Heart right ventricle (tissue), 16 donors: ENCODE results near the gene ARID4B. TPM values are rescaled to one million over a fixed set of nuclear protein-coding genes. Genes with fewer than 3 reads are reported as not detected.

Experiments
- ATAC-seq, 8 donors: fragments of 200-7000 bp; cut with Tn5 transposase; one replicate each; pipeline ENCODE4 v1.9.1; 2020; ENCODE audit warnings: mild to moderate bottlenecking in 8 of 8, moderate library complexity in 8 of 8, moderate number of reproducible peaks in 1 of 8
- DNase-seq, 2 donors: peaks; one replicate each; pipeline ENCODE4 v3.0.0-alpha.2; 2020
- H3K27ac ChIP-seq, 10 donors: fragments of 200-600 bp; sonication (generic) in 2 of 10; one replicate each; pipeline versions ENCODE4 v1.5.0 to v1.8.0; 2020 to 2022; ENCODE audit warnings: mild to moderate bottlenecking in 3 of 10
- H3K27me3 ChIP-seq, 7 donors: fragments of 200-600 bp; one replicate each; pipeline ENCODE4 v1.8.0; 2021 to 2022; ENCODE audit warnings: mild to moderate bottlenecking in 2 of 7
- H3K36me3 ChIP-seq, 9 donors: fragments of 200-600 bp; sonication (generic) in 1 of 9; one replicate each; pipeline versions ENCODE4 v1.5.0 to v1.8.0; 2020 to 2022; ENCODE audit warnings: mild to moderate bottlenecking in 2 of 9
- H3K4me1 ChIP-seq, 9 donors: fragments of 200-600 bp; sonication (generic) in 1 of 9; one replicate each; pipeline versions ENCODE4 v1.5.0 to v1.8.0; 2020 to 2022; ENCODE audit warnings: mild to moderate bottlenecking in 4 of 9
- H3K4me3 ChIP-seq, 10 donors: fragments of 200-600 bp; sonication (generic) in 2 of 10; one replicate each; pipeline versions ENCODE4 v1.5.0 to v1.8.0; 2020 to 2022; ENCODE audit warnings: mild to moderate bottlenecking in 7 of 10, moderate library complexity in 2 of 10
- H3K9me3 ChIP-seq, 11 donors: fragments of 200-600 bp in 10 of 11; sonication (generic) in 2 of 11; one replicate each; pipeline versions ENCODE4 v1.5.0 to v1.8.0; 2013 to 2022; ENCODE audit warnings: mild to moderate bottlenecking in 2 of 11, control low read depth in 1 of 11, moderate library complexity in 1 of 11
- WGBS, 2 donors: extraction: QIAGEN DNeasy Blood & Tissue Kit; methylation state at CpG; one replicate each; pipeline ENCODE4 v1.1.7; 2013; ENCODE audit warnings: inconsistent platforms in 1 of 2; 5-methylcytosine and 5-hydroxymethylcytosine counted together
- intact Hi-C, 10 donors: fragments of 100-400 bp; cut with DNase I; formaldehyde crosslinking; loops; one replicate each; pipeline versions ENCODE4 v1.11.1 to v1.14.2; 2022
- microRNA-seq, 2 donors: library from miRNA; unstranded; fragments of <30 nt; microRNA quantifications; one replicate each; pipeline ENCODE4 v1.2.0, GENCODE V29; 2021
- polyA plus RNA-seq, 2 donors: library from polyadenylated mRNA; stranded (reverse); fragments of 200-250 nt; gene quantifications; one replicate each; pipeline ENCODE4 v1.2.3, GENCODE V29; 2013
- total RNA-seq, 10 donors: library from RNA; stranded (reverse); fragmentation: NEBNext Ultra II Directional in 3 of 10; extraction: Animal tissue kit (Norgen Biotek cat#: 25700) in 3 of 10; gene quantifications; one replicate each; pipeline versions ENCODE4 v1.2.1 to v1.2.4, GENCODE V29; 2021 to 2023
- TF ChIP-seq, protein P1 (sequence below), 9 donors: fragments of 200-600 bp; sonication (generic) in 2 of 9; IDR thresholded peaks; one replicate each; pipeline versions ENCODE4 v1.5.0 to v1.8.0; 2021 to 2022; ENCODE audit warnings: antibody characterized with exemption in 9 of 9, mild to moderate bottlenecking in 5 of 9, moderate library complexity in 1 of 9
- donor health status: Arrhythmogenic right ventricular cardiomyopathy.
- donor health status: ischemic (EF 13 %, LVEDD 7.1; RV severe dilation, severe dysfunction).
- donor health status: healthy with polysubstance abuse.
- donor health status: DM: no; HTN: yes; CAD: no.
- donor health status: DM: no; HTN: no; CAD: no.
- donor health status: ischemic (EF 25% LVEDD 6.9; RV normal size, moderate dysfunction).
- donor health status: ischemic (EF 25% LVEDD 5.7; RV mildly dilated, moderate dysfunction).
- donor health status: healthy.
- donor health status: DM: yes; HTN: yes; CAD: no.
- donor health status: Ischemic cardiomyopathy.
- donor health status: ischemic (EF 35%, LVEDD 5.7; RV mildly dilated, moderate dysfunction).
- donor health status: nonischemic (EF 11% LVEDD 7.7; RV severe dilation, severe dysfunction).
- donor health status: DM: yes; HTN: yes; CAD: no.
- donor health status: PGD.
- donor health status: ischemic (EF 29% LVEDD 5.4; RV normal size, mild dysfunction).
- donor health status: nonischemic (EF 23%, LVEDD 6.1; RV moderate dilation, normal function).

The ARID4B gene
- total and polyA plus RNA-seq, 12 donors: 4.8 to 21.5 (median 15.5) TPM

DNA sequence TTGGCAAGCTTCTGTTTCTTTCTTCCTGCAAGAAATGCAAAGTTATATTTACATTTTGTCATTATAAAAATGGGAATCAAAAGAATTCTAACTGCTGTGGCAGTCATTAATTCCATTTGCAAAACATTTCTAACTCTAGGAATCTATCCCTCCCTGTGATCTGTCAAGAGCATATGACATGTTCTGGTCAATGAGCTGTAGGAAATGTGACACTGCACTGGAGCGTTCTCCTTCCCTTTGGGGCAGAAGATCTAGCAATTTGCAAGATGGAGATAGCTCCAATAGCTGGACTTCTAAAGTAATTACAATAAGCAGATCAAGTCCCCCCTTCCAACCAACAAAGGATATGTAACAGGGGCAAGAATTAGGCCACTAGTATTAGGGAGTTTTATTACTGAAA lies 205.6 kb downstream of the ARID4B start:
- H3K4me3 ChIP-seq: no peak overlapping the region
- no peaks in the 10 kb centered on the region for H3K27me3 ChIP-seq
- 45 to 52% methylated on average over 1 of the region's 1 CpG for WGBS, 2 donors
- TF ChIP-seq, protein P1, sequence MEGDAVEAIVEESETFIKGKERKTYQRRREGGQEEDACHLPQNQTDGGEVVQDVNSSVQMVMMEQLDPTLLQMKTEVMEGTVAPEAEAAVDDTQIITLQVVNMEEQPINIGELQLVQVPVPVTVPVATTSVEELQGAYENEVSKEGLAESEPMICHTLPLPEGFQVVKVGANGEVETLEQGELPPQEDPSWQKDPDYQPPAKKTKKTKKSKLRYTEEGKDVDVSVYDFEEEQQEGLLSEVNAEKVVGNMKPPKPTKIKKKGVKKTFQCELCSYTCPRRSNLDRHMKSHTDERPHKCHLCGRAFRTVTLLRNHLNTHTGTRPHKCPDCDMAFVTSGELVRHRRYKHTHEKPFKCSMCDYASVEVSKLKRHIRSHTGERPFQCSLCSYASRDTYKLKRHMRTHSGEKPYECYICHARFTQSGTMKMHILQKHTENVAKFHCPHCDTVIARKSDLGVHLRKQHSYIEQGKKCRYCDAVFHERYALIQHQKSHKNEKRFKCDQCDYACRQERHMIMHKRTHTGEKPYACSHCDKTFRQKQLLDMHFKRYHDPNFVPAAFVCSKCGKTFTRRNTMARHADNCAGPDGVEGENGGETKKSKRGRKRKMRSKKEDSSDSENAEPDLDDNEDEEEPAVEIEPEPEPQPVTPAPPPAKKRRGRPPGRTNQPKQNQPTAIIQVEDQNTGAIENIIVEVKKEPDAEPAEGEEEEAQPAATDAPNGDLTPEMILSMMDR (IDR thresholded peaks at IDR 0.05): no peak
- intact Hi-C loops: no loop called here
- no peak overlapping the region for H3K27ac ChIP-seq
- peaks cover 0 to 80% (median 36%) of the 10 kb centered on the region in 9 donors for H3K36me3 ChIP-seq
- no peaks in the 10 kb centered on the region for H3K9me3 ChIP-seq
- ATAC-seq (no peak), DNase-seq (no peak)
- H3K4me1 ChIP-seq: peaks cover 0 to 48% (median 37%) of the 10 kb centered on the region in 9 donors

Small RNAs within 50 kb of the gene (microRNA-seq; reads per million reads assigned to microRNA genes)
- 0 reads per million in 2 donors for gene MIR4753

Other genes with a start within 250 kb of the ARID4B start
- gene TOMM20, start 199.3 kb downstream of the ARID4B start, total RNA-seq: 100 to 1,000 TPM in 3 of 10 donors, 10 to 100 TPM in 7; 85.0 to 113 (median 94.6) TPM
- 10 to 100 TPM; 40.0 to 54.4 TPM for gene TOMM20, start 199.3 kb downstream of the ARID4B start, polyA plus RNA-seq
- 10 to 100 TPM; 41.5 to 61.6 (median 50.4) TPM for gene RBM34, start 166.9 kb downstream of the ARID4B start, total RNA-seq
- gene RBM34, start 166.9 kb downstream of the ARID4B start, polyA plus RNA-seq: 100 to 1,000 TPM in 1 of 2 donors, 10 to 100 TPM in 1; 67.0 to 139 TPM
- 10 to 100 TPM; 27.6 to 40.0 (median 35.0) TPM for gene GGPS1, start 391 bp upstream of the ARID4B start, total RNA-seq
- 10 to 100 TPM; 21.0 to 25.5 TPM for gene GGPS1, start 391 bp upstream of the ARID4B start, polyA plus RNA-seq
- 10 to 100 TPM in 9 of 10 donors, 1 to 10 TPM in 1; 9.0 to 24.2 (median 20.0) TPM for gene TBCE, start 39.2 kb upstream of the ARID4B start, total RNA-seq
- 10 to 100 TPM; 15.5 to 42.9 TPM for gene TBCE, start 39.2 kb upstream of the ARID4B start, polyA plus RNA-seq
- 10 to 100 TPM; 17.1 to 26.6 (median 22.4) TPM for gene B3GALNT2, start 176.3 kb upstream of the ARID4B start, total RNA-seq
- 1 to 10 TPM; 2.6 to 4.2 TPM for gene B3GALNT2, start 176.3 kb upstream of the ARID4B start, polyA plus RNA-seq